Stimulated activated CD8-positive, alpha-beta memory T cell treated with anti-CD3 and anti-CD28 coated beads, Interleukin-15, amount 100 ng/mL, for 48 hours (primary cell): ENCODE results near the gene CDH1.
"Not testable (repeated sequence)": the region's sequence is repeated elsewhere in the genome, so short reads cannot be mapped to it uniquely, and the experiment has no call there.

Experiments
- DNase-seq, 2 donors: peaks; one replicate each; pipeline ENCODE4 v3.0.0-alpha.2; 2020; ENCODE audit warnings: low read depth in 2 of 2

CDH1 gene

DNA sequence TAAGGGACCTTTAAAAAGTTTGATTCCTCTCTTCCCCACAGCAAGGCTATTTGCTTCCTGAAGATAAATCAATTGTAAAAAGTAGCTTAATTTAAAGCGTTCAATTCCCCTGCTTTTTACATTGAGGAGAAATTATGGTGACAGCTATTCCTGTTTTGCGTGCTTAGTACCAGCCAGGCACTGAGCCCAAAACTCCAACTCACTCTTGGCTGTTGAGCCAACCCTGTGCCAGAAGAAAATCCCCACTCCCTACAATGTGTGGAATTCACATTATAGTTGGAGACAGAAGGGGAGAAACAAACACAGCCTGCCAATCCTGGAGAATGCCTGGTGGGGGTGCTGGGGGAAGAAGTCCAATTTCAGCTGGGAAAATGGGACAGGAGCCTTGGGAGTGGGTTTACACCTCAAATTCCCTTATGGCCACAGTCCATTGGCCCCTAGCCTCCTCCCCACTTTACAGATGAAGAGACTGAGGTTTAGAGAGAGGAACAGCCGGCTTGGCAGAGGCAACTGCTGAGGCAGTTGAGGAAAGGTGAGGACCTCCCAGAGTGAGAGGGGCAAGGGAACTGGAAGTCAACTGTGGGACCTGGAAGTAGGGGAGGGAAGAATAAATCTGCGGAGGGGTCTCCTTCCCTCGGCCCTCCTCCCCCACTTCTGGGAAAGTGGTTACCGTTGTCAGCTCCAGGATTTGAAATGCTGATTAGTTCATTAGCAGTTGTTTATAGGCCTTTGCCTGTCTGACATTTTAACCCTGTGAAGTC is 26.1 kb downstream of the CDH1 start:
- DNase-seq: no peak

DNA sequence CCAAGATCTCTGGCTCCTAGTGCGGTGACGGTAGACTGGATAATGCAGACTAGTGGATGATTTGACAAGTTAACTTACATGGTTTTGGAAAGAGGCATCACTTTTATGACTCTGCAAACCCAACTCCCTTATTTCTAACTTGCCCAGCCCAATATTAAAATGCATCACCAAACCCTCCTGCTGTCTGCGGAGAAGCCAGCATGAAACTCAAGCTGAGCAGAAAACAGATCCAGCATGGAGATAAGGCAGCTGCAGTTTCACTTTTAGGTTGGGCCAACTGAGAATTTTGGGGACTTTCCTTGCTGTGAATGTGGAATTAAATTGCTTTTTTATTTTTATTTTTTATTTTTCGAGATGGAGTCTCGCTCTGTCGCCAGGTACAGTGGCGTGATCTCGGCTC is 27.8 kb downstream of the CDH1 start:
- DNase-seq: no peak

DNA sequence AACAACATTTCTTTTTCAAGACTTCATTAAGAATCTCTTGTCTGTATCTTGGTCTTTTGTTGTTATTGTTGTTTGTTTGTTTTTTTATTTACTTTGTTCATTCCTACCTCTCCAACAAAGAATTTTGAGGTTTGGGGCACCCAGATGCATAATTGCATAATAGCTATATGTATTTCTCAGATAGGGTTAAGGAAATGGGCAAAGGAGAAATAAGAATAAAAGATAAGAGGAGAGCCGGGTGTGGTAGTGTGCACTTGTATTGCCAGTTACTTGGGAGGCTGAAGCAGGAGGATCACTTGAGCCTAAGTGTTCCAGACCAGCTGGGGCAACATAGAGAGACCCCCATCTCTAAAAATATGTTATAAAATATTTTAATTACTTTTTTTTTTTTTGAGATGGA is 30.5 kb downstream of the CDH1 start:
- no peak for DNase-seq

DNA sequence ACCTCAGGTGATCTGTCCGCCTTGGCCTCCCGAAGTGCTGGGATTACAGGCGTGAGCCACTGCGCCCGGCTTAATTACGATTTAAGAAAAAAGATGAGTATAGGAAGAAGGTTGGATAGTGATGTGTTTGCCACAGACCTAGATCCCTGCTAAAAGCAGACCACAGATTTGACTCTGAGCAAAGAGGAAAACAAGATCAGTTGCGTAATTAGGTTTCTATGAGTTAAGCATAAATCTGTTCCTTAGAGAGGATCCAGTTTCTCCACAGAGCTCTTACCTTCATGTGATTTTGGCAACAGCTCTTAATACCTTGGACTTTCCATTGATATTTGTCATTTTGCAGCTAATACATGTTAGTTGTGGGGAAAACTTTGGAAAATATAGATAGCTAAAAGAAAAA is 31.1 kb downstream of the CDH1 start:
- DNase-seq: no peak

DNA sequence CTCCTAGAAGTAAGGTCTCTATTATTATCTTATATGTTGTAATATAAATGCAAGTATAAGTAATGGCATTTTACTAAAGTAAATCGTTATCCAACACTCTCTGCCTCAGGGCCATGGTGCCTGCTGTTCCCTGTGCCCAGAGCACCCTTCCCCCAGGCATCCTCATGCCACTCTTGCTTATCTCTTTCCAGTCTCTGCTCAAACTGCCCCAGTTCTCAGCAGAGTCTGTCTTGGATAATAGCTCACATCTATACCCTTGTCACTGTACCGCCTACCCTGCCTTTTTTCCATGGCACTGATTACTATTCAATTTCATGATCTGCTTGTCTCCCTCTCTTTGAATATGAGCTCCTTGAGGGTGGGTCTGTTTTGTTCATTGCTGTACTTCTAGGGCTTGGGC is 31.7 kb downstream of the CDH1 start:
- DNase-seq: no peak

DNA sequence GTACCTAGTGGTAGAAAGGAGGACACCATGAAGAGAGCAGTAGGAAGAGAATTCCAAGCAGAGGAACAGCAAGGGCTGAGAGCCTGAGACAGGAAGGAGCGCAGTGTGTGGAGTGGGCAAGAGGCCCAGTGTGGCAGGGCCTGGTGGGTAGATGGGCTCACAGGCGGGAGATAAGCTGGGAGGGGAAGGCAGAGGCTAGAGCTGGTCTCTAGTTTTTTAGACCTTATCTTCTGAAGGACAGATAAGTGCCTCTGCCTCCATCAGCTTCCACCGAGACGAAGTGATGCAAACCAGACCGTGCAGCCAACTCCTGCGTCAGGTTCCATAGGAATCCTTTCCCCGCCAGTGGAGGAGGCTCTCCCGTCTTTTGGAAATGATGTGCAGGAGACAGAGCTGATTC is 33.6 kb downstream of the CDH1 start:
- no peak for DNase-seq

DNA sequence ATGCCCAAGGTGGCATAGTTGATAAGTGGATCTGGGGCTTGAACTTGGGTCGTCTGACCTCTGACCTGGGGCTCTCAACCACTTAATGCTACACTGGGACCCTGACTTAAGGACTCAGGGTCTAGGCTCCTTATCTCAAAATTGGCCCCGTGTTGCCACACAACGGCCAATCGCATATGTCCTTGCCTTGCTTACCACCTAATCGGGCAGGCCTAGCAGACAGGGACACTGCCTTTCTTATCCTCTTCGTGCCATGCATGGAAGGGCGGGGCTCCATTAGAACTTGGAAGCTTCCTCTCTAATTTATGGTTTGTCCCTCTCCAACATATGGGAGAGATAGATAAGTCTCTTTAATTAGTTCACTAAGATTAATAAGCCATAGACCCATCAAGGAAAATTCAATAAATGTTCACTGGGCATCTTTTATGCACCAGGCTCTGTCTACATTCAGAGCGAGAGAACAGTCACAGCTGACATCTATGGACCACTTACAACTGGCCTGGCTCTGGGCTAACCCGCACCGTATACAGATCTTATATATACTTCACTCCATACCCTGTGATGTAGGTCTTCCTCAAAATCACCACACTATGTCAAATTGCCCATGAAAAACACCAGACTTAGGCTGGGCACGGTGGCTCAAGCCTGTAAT is 35.1 kb downstream of the CDH1 start:
- no peak for DNase-seq

DNA sequence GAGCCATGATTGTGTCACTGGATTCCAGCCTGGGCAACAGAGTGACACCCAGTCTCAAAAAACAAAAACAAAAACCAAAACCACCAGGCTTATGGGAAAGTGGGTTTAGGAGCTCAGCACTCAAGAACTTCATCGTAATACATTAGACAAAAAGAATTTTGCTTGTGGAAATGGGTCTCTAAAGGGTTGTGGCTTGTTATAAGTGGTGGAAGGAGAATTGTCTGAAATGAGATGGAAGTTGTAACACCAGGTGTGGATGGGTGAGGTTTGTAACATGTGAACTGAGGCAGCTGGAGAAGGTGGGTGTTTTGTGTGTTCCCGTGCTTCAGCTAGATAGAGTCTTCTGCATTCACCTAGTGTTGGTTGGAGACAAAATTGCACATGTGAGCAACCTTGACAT is 35.8 kb downstream of the CDH1 start:
- DNase-seq: no peak

DNA sequence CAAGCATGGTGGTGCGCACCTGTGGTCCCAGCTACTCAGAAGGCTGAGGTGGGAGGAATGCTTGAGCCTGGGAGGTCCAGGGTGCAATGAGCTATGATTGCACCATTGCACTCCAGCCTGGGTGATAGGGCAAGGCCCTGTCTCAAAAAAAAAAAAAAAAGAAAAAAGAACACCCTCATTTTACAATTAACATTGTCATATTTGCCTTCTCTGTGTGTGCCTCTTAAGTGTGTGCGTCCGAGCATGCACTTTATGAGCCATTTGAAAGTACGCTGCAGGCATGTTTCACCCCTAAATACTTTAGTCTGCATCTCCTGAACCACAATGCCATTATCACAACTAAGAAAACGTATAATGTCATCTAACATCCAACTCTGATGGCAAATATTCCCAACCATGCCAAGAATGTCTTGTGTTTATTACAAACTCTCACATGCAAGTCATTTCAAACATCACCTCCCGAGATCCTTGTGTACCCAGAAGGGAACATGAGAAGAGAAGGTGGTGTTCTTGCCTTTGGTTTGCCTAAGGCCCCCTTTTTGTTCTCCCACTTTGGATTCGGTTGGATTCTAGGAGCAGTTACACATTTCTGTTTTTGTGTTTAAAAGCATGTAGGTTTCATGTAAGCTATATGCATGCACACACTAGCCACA is 38.0 kb downstream of the CDH1 start:
- no peak for DNase-seq

DNA sequence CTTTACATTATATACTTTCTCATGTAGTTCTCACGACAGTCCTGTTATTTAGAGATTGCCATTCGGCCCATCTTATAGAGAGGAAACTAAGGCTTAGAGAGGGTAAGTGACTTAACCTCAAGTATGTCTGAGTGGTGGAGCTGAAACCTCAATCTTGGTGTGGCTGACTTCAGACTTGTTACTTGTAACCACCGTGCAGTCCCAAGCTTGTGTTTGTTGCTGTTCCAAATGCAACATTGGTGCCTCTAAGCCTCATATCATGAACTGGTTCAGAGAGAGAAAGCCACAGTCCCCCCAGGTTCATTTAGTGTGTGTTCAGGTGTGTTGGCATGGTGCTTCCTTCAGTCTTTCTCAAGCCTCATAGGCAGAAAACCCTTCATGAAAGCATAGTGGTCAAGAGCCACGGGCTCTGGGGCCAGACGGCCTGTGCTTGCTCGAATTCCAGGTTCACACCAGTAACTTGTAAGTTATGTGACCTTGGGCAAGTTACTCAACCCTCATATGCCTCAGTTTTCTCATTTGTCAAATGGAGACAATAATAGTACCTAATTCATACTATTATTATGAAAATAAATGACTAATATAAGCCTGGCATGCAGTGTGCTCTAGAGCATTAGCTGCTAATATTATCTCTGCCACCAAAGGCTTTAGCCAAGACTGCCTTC is 39.9 kb downstream of the CDH1 start:
- peak in 1 of 2 donors; percentile 36 for DNase-seq

DNA sequence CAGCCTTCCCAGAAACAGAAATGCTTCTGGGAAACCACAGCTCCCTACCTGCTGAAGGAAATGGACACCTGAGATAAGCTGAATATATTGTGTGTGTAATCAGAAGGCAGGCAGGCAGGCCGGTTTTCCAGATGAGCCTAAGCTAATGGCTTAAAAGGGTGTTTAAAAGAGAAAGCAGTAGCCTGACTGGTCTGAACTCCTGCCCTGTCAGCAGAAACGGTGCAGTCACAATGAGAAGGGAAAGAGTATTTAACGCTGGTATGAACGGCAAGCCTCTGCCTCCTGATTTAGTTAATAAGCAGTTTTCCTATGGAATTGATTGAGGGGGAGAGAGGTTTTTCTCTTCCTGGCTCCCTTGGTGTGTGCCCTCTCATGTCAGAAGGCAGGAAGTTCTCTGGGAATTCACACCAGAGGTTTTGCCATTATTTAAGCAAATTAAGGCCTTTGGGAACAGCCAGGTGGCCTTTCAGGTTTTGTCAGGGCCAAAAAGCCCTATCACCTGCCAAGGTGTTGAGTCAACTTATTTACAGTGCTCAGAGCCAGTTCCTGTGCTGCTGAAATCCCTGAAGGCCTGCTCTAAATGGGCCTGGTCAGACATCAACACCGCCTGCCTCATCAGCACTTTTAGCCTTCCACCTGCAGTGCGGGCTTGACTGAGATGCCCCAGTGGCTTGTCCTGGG is 41.6 kb downstream of the CDH1 start:
- no peak for DNase-seq

DNA sequence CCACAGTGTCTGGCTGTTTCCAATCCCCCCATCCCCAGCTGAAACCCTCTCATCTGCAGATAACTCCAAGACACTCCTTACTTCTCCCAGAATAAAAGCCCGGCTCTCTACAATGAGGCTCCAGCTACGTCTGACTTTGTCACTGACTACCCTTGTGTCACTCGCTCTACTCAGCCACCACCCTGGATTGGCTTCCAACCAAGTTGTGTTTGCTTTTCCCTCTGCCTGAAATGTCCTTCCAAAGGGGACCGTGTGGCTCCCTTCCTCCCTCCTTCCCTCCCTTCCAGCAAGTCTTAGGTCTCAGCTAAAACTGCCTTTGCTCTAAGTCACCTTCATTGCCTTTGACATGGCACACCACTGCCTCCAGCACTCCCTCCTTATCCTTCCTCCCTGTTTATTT is 42.8 kb downstream of the CDH1 start:
- no peak for DNase-seq

DNA sequence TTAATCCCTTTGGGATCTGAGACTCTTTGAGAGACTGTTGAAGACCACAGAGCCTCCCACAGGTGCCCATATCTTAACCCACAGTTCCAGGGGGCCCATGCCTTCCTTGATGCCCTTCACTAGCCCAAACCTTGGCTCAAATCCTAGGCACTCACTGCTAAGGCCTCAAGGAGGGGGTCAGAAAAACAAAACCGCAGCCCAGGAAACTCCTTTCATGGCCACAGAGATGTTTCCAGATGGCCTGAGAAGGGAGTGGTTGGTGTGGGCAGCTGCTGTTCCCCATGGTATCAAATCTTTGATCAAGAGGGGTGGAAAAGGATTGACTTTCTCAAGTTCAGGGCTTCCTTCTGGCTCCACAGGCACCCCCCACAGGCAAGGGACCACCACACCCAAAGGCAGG is 44.7 kb downstream of the CDH1 start:
- no peak for DNase-seq

DNA sequence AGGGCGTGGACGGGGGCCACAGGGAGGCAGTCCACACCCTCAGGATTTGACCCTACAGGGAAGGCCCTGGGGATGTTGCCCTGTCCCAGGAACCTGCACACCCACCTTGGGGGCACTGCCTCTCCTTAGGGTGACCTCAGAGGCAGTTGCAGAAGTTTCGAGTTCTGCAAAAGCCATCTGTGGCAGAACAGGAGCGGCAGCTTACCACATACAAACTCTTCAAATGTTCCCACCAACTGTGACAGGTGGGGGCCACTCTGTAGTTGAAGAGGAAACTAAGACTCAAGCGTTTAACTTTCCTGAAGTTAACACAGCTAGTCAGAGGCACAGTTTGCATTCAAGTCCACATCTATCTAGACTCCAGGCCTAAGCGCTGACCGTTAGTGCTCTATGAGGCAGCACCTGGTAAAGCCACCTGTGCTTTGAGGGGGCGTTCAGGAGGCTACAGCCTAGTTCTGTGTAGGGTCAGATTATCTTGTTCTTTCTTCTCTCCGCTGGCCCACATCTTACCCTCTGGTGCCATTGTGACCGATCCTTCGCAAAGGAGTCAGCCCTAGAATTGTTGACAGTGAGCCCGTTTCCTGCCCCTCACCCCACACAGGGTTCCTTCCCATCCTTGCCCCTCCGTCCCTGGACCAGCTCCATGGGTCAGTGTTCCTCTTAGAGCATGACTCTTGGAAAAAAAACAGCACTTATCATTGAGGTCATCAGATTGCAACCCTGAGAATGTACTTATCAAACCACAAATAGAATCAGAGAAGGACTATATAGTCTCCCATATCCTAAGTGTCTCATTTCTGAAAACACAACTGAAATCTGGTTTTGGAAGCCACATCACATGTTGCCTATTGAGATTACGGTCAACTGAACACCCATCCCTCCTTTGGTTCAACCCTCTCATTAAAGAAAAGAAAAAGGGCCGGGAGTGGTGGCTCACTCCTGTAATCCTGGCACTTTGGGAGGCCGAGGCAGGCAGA is 45.4 kb downstream of the CDH1 start:
- peak in 1 of 2 donors; percentile 24 for DNase-seq

DNA sequence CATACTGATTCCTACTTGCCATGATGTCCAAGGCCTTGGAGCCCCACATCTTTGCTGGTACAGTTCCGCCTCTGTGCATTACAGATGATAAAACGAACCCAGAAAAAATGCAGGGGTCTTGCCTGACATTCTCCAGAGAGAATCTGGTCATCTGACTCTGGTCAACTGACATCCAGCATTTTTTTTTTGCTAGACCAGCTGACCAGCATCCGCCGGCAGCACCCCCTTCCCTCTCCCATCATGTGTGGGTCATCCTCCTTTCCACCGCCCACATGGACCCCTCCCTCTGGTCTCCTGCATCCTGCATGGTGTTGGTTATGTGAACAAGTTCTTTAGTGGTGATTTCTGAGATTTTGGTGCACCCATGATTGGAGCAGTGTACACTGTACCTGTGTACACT is 47.1 kb downstream of the CDH1 start:
- no peak for DNase-seq

DNA sequence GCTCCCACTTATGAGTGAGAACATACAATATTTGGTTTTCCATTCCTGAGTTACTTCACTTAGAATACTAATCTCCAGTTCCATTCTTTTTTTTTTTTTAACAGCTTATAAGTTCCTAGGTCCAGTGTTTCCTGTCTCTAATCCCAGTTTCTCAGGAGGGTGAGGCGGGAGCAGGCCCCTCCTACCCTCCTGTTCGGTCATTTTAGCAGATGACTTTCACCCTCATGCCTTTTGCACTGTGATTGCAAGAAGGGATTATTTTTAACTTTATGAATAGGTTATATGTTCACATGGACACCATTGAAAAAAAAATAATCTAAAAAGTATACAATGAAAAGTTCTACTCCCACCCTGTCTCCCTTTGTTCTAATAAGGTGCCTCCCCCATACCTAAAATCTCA is 47.6 kb downstream of the CDH1 start:
- no peak for DNase-seq

DNA sequence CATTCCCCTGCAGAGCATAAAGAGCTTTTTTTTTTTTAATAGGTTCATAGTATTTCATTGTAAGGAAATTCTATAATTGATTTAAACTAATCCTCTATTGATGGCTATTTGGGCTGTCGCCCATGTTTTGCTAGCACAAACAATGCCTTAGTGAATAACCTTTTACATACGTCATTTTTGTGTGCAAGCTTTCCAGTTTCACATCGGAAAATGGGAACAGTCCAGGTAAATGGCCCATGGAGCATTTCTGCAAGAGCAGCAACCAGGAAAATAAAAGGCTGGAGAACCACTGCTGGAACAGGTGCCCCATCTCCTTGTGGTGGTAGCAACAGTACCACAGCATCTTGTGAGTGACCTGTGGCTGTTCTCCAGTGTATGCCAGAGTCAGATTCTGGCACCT is 48.6 kb downstream of the CDH1 start:
- DNase-seq: no peak

DNA sequence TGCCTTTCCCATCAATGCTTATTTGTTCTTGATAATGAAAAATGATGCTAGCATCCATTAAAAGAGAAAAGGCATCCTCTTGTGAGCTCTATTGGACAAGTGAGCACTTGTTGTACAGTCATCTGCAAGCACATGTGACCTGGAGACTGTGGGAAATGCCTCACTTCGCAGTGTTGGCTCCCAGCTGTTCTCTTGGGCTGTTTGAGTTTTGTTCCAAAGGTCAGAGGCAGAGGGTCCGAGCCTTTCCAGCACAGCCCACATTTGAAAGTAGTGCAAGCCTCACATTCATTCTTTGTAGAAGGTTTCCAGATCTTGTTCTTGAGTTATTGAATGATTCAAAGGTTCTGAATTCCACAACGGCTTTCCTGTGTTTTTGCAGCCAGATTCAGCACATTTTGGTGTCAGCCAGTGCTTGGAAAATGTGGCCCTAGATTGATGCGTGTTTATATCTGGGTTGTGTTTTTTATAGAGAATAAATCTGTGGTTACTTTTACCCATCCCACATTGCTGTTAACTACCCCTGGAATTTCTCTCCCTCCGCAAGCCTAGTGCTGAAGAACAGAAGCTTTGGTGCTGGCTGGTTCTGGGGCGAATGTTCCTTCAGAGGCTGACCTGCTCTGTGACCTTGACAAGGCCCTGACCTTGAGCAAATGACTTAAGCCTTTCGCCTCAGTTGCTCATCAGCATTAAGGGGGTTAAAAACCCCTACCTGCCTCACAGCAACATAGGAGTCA is 49.8 kb downstream of the CDH1 start:
- no peak for DNase-seq

DNA sequence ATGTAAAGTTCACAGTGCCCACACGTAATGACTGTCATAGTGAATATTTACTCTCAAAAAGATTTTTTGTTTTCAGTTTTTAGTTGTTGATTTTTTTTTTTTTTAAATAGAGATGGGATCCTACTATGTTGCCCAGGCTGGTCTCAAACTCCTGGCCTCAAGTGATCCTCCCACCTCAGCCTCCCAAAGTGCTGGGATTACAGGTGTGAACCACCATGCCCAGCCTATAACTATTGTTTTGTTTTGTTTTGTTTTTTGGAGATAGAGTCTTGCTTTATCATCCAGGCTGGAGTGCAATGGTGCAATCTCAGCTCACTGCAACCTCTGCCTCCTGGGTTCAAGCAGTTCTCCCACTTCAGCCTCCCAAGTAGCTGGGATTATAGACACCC is 50.3 kb downstream of the CDH1 start:
- not testable (repeated sequence) for DNase-seq

DNA sequence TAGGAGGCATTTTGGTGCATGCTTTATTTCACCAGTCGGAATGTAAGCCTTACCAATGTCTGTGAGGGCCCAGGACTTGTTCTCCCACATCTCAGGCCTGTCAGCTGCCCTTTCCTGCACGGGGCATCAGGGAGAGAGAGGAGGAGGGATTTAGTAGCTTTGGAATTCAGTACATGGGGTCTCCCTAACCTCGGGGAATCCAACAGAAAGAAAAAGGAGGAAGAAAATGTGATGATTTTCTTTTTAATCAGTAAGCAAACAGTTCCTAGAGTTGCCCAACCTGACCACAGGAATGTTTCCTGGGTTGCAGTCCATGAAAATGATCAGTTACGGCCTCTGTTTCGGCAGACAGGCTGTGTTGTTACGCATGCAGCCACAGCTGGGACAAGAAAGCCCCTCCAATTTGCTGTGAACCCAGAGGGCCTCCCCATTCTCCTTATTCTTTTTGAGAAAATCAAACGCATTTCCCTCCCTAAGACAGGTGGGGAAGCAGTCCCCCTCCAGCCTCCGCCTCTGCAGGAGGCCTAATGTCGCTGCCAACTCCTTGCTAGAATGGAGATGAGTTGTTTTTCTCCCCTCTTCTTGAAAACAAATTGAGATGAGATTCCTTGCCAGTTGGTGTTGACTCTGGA is 53.2 kb downstream of the CDH1 start:
- no peak for DNase-seq
